HG03565 (cell line): ENCODE measurements around the gene AXIN1.
"Not testable (repeated sequence)": the region's sequence is repeated elsewhere in the genome, so short reads cannot be mapped to it uniquely, and the experiment has no call there.

Source experiments
- ATAC-seq: cut with Tn5 transposase; IDR thresholded peaks from one replicate; pipeline ENCODE4 v1.9.1; 2021; ENCODE audit warnings: mild to moderate bottlenecking, moderate library complexity; ENCODE audit not compliant: unreplicated experiment

The AXIN1 gene

GRCh38 chr16:352547-353403 lies at the start of gene AXIN1:
Gene AXIN1, minus strand, starts transcription at chr16:352723. Its CDS starts 5,698 bp downstream, at chr16:347025.
- peak; percentile 38 for ATAC-seq

- ATAC-seq: no peak
Measured at GRCh38 chr16:401468-402348, 49.2 kb upstream of the AXIN1 start, which contains the start of gene DECR2. Gene DECR2, plus strand, starts transcription at chr16:401885. Its CDS starts 79 bp downstream, at chr16:401964.

GRCh38 chr16:400061-400591 lies 47.6 kb upstream of the AXIN1 start:
- no peak for ATAC-seq

- ATAC-seq: no peak
Measured at GRCh38 chr16:399340-400019, 47.0 kb upstream of the AXIN1 start.

DNA sequence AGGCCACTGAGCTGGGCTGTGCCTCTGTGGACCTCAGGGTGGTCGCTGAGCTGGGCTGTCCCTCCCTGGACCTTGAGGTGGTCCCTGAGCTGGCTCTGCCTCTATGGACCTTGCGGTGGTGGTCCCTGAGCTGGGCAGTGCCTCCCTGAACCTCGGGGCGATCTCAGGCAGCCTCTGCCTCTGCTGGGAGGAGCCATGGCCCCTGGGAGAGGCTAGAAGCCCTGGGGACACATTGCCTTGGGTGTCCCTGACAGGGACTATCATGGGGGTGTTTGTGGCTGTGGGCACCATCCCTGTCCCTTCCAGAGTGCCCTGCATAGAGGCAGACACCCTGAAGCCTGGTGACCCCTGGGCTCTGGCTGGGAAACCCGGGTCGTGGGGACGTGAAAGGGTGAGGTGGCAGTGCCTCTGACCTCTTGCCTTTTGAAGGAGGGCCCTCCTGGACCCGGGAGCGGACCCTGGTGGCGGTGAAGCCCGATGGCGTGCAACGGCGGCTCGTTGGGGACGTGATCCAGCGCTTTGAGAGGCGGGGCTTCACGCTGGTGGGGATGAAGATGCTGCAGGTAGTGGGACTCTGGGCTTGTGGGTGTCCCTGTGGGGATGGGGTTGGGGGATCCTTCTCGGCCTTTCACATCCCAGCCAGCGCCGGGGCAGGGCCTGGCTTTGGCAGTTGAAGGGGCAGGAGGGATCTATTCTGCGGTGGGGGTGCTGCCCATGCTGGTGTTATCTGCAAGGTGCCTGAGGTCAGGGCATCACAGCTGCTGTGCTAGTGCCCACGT lies 46.2 kb upstream of the AXIN1 start:
- no peak for ATAC-seq

- no peak for ATAC-seq
Measured at GRCh38 chr16:397736-398332, 45.3 kb upstream of the AXIN1 start.

GRCh38 chr16:397135-397661 lies 44.7 kb upstream of the AXIN1 start, which contains the start of gene NME4:
Gene NME4, plus strand, starts transcription at chr16:397199. Its CDS starts 24 bp downstream, at chr16:397223.
- ATAC-seq: no peak

- ATAC-seq: no peak
Measured at GRCh38 chr16:396605-397004, 44.1 kb upstream of the AXIN1 start.

- ATAC-seq: no peak
Measured at GRCh38 chr16:396199-396598, 43.7 kb upstream of the AXIN1 start.

DNA sequence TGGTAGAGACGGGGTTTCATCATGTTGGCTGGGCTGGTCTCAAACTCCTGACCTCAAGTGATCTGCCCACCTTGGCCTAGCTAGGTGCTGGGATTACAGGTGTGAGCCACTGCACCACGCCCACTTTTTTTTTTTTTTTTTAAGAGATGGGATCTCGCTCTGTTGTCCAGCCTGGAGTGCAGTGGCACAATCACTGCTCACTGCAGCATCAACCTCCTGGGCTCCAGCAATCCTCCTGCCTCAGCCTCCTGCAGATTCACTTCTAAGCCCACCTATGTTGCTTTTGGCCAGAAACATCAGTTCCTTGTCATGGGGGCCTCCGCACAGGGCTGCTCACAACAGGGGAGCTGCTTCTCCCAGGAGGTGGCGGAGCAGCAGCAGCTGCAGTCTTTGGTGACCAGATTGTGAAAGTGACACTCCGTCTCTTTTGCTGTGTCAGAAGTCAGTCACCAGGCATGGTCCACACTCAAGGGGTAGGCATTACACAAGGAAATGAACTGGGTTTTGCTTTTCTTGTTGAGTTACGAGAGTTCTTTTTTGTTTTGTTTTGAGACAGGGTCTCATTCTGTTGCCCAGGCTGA lies 40.0 kb upstream of the AXIN1 start:
- no peak for ATAC-seq

- ATAC-seq: no peak
Measured at GRCh38 chr16:391885-392335, 39.4 kb upstream of the AXIN1 start.

- ATAC-seq: no peak
Measured at GRCh38 chr16:389352-389751, 36.8 kb upstream of the AXIN1 start.

GRCh38 chr16:387761-388666 lies 35.5 kb upstream of the AXIN1 start:
- ATAC-seq: not testable (repeated sequence)

DNA sequence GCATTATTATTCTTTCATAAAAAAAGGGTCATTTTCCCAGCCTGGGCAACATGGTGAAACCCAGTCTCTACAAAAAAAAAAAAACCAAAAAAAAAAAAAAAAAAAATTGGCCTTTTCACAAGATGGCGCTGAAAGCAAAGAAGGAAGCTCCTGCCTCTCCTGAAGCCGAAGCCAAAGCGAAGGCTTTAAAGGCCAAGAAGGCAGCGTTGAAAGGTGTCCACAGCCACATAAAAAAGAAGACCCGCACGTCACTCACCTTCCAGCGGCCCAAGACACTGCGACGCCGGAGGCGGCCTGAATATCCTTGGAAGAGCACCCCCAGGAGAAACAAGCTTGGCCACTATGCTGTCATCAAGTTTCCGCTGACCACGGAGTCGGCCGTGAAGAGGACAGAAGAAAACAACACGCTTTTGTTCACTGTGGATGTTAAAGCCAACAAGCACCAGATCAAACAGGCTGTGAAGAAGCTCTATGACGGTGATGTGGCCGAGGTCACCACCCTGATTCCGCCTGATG lies 34.2 kb upstream of the AXIN1 start:
- no peak for ATAC-seq

- no peak for ATAC-seq
Measured at GRCh38 chr16:383326-384051, 31.0 kb upstream of the AXIN1 start.

DNA sequence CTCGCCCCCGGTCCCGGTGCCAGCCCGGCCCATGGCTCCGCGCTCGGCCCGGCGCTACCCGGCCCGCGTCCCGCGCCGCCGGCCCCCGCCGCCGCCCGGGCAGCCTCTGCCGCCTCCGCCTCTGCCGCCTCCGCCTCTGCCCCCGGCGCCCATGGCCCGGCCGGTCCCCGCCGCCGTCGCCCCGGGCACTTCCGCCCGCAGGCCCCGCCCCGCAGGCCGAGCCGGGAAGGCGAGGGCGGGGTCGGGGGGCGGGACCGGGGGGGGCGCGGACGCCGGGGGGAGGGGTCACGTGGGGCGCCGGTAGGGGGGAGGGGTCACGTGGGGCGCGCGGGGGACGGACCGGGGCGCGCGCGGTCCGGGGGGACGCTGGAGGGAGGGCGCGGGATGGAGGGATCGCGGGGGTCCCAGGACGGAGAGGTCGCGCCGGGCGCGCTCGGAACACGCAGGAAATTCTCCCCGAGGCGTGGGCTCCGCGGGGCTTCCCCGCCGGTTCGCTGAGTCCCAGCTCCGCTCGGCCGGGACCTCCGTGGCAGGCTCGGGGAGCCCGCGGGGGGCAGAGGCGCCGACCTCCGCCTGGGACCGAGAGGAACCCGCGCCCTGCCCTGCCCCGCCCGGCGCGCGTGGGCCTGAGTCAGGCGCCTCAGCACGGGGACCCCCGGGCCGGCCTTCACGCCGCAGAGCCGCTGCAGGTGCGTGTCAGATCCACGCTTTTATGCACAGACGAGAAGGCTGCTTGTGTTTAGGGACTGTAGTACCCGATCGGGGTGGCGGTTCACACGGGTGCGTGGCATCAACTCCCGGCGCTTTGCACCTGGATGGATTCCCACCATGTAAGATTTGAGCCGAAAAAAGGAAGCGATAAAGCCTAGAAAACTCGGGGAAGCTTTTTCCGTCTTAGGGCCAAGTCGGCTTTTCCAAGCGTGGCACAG lies 29.5 kb upstream of the AXIN1 start, which contains the start of gene PGAP6:
Gene PGAP6 (minus strand): TSS at position 190 of the 929 bp plus-strand sequence. CDS start 157 bp downstream, at position 33.
- no peak for ATAC-seq
